ENCODE results near the gene LSAMP.
"Not testable (repeated sequence)": the region's sequence is repeated elsewhere in the genome, so short reads cannot be mapped to it uniquely, and the experiment has no call there.

Gene LSAMP

DNA sequence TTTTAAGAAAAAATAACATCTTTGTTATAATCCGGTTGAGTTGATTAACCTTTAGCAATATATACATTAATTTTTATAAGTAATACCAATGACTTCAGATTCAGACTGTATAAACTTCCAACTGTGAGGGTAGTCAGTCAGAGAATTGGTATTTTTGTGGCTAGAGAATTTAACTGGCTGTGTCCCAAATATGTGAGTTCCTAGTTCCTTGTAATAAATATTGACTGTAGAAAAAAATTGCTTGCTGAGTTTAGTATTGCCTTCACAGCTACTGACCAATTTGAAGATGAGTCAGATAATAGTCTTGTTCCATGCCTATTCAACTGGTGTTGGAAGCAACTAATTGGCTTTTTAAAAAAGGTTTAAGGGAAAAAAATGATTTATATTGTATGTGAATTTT lies 611.2 kb downstream of the LSAMP start:
- DNase-seq (ENCODE audit: low spot score) = no peak

DNA sequence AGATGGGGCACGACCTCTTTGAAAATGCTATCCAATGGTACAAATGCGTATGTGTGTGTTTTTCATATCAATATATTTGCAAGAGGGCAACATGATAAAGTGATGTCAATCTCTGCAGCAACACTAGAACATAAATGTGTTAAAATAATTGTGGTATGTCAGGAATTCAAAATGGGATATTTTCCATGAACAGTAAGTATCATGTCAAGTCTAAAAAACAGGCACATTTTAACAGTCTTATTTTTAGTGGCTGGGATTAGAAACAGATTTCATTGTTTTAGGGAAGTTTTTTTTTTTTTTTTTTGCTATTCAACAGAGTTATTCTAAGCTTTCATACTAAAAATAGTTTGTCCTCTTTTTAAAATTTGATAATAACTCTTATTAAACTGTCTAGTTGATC lies 612.2 kb downstream of the LSAMP start:
- DNase-seq (ENCODE audit: low spot score) = no peak

DNA sequence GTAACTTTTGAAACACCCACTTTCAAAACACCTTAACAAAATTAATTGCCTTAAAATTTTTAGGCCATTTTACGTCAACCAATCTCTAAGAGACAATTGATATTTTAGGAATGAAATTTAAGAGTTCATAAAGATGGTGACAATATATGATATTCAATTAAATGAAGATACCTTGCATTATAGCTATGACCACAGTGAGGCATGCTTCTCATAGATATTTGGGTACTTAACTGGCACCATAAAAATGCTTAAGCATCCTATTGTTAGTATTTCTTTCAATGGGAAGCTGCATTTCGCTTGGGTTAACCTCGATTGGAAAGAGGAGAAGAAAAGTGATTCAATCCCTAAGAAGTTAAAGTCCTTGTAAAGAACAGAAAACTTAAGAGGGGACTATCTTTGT lies 613.0 kb downstream of the LSAMP start:
- no peak for DNase-seq (ENCODE audit: low spot score)

DNA sequence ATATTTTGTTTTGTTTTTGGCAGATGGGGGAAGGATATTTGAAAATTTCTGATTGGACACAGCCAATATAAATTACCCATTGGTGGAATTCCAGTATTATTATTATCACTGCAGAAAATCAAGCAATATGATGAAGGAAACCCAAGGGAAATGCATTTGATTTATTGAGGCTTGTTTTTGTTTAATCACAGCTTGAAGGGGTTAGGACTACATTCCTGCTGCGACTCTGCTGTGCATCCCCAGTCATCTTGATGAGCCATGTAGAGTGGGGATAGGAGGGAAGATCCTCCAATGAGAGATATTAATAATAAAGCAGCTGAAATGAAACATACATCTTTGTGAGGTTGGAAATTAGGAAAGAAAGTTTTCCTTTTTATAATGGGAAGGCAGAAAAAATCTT lies 613.4 kb downstream of the LSAMP start:
- DNase-seq (ENCODE audit: low spot score) = no peak

DNA sequence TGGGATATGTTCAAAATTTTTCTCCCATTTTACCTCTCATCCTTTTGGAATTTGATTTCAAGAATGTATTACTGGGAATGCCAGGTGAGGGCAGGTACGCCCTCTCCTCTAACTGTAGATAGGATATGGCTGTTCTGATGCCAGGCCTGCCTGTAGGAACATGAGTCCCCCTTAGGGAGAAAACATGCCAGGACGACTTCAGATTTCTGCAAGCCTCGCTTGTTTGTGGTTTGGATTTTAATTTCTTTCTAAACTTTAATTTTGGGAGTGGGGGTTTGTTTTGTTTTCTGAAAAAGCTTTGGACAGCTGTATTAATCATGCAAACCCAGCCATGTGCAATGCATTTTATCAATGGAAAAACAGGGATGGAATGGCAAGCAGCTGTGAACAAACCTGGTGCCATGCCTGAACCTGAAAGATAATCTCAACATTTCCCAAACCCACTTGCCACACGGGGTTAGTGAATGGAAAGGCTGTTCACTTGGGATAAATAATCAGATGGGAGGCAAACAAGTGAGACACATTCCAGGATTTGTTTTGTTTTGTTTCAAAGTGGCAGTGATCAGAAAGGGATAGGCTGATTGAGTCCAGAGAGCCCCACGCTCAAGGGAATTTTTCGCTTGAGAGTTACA lies 614.4 kb downstream of the LSAMP start:
- DNase-seq (ENCODE audit: low spot score) = no peak

DNA sequence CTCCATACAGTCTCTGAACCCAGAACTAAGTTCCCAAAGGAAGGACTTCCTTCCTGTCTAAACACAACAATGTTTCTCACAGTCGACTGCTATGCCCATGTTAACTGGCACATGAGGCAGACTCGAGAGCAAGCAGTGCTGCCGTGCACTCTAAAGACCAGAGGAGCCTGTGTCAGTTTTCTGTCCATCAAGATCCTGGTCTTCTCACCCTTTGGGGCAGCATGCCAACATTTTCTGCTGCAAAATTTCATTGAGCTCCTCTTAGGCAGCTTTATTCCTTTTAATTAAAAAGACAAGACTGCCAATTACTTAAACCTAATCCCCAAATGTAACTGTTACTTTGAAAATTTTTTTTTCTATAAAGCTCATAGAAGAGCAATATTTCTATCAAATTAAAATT lies 616.9 kb downstream of the LSAMP start:
- no peak for DNase-seq (ENCODE audit: low spot score)

DNA sequence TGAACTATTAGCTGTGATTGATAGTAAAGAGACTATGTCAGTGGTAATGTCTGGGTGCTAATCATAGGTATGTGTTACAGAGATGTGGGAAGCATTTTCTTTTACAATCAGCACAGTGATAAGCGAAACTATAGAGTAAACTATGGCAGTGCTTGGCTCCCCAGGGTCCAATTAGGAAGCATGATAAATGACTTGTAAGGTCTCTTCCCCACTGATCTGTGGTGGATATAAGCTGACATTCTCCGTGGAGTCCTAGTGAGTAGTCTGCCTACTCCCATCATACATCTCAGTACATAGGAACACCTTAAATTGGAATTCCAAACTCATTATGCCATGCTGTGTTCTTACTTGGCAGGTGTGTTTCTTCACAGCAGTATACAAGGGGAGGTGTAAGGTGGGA lies 617.8 kb downstream of the LSAMP start:
- DNase-seq (ENCODE audit: low spot score) = no peak

DNA sequence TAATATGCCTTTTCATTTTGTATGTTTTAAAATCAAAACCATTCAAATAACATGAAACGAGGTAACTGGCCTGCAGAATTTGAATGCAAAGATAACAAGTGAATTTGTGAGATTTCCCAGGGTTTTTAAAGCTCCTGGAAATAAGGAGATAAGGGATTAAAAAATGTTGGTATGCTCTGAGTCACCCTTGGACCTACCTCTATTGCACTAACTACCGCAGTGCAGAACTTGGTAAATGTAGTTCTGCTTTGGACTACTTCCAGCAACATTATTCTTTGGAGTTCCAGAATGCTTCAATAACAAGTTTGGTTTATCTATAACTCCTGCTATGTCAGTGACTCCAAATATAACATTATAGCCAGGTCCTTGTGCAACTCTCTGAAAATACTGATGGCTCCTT lies 620.2 kb downstream of the LSAMP start:
- DNase-seq (ENCODE audit: low spot score) = no peak

DNA sequence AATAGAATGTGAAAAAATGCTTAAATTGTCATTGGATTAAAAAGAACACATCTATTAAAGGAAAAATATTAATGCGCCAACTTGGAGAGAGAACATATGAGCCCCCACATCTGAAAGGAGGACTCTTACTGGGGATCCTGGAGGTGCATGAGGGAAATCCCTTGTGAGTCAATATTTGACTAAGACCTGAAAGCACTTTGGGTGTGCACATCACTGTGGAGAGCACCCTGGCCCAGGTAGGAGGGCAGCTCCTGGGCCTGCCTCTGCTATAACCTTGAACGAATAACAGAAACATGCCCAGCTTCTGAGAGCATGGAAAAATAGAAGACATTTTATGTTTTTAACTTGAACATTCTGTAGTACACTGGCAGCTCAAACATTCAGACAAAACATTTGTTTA lies 622.2 kb downstream of the LSAMP start:
- no peak for DNase-seq (ENCODE audit: low spot score)

DNA sequence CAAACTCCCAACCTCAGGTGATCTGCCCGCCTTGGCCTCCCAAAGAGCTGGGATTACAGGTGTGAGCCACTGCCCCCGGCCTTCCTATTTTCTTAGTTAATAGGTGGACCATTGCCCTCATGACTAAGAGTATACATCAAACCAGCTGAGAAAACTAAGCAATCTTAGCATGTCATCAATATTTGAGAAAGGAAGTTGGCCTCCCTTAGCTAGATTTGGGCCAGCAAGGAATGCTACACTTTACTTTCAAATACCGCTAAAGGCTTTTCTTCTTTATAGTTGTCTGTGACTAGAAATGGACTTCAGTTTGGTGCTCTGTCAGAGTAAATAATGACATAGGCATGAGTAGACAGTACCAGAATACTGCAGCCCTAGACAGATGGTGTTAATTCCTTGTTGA lies 622.7 kb downstream of the LSAMP start:
- DNase-seq (ENCODE audit: low spot score) = no peak

DNA sequence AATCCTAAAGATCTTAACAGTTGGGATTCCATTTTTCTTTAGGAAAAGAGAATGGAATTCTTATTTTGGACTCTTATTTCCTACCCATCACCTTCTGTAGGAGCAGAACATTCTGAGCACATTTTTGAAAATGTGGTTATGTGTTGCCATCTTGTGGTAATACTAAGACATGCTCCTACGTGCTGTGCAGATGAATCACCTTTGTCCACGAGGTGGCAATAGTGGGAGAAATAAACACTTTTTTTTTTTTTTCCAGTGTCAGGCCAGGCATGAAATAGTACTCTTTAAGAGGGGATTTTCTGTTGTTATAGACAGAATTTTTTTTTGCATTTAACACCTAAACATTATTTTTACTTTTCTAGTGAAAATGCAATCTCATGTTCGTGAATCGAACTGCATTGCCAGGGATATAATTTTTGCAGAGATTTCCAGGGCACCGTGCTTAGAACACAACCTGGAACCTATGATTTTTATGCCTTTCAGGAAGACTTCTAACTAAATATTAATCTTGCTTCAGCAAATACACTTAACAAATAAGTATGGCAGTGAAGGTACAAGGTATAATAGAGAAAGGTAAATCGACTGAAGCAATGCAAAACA lies 625.4 kb downstream of the LSAMP start:
- peak; percentile 84 for DNase-seq (ENCODE audit: low spot score)

DNA sequence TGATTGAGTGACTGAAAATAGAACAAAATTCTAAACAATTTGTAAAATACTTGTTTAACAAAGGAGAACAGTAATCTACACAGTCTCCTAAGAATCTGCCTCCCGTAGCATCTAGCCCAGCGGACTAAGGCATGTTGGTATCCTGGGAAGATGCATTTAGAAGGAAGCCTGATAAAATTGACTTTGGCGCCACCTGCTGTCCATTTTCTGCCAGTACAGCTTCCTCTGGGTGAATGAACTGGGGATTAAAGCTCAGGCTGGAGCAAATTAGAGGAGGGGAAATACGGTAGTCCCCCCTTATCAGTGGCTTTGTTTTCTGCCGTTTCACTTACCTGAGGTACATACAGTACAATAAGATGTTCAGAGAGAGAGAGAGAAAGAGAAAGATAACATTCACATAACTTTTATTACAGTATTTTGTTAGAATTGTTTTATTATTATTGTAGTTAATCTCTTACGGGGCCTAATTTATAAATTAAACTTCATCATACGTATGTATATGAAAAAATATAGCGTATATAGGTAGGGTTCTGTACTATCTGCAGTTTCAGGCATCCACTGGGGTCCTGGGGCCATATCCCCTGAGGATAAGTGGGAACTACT lies 630.4 kb downstream of the LSAMP start:
- peak; percentile 64 for DNase-seq (ENCODE audit: low spot score)

DNA sequence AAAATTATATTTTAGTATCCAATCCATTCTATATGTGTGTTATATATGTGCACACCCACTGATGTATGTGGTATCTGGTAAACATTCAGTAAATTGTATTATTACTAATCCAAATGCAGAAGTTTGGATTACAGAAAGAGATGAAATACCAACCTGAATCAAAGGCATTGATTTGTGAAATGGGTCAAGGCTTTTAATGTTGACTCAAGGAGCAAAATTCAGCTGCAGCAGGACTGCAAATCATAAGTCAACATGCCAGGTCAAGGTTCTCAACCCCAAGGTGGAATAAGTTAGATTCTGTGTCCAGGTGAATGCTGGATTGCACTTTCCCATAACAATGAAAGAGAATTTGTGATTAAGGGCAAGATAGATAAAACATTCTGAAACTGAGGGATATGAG lies 631.3 kb downstream of the LSAMP start:
- no peak for DNase-seq (ENCODE audit: low spot score)

DNA sequence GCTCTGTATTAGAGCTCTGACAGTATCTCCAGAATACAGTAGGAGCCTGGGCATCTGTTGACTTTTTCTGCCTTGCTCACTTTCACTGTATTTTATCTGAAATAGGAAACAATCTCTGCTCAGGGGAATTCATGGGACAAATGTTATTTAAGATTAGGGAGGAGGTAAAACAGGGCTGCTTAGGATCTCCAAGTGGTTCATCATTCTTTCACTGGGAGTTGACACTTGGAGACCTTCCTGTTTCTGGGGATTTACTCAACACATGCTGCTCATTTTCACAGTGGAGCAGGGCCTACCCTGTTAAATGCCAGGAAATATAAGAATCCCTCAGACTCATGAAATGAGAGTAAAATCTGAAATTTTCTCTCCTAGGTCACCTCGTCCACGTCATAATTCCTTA lies 636.5 kb downstream of the LSAMP start:
- no peak for DNase-seq (ENCODE audit: low spot score)

DNA sequence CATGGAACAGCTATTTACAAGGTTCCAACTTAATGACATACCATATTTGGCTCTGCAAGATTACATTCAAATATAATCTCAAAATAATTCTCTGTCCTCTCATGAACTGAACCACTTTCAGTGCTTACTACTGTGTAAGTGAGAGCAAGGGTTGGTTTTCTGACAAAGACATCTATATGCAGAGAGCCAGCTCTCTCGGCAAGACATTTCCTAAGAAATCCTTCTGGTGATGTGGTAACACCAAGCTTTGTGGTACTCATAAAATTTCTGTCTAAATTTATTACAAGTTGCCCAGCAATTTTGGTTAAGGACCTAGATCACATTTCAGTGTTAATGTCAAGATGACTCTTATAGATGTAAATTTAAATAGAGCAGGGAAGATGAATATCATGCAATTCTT lies 637.0 kb downstream of the LSAMP start:
- no peak for DNase-seq (ENCODE audit: low spot score)

DNA sequence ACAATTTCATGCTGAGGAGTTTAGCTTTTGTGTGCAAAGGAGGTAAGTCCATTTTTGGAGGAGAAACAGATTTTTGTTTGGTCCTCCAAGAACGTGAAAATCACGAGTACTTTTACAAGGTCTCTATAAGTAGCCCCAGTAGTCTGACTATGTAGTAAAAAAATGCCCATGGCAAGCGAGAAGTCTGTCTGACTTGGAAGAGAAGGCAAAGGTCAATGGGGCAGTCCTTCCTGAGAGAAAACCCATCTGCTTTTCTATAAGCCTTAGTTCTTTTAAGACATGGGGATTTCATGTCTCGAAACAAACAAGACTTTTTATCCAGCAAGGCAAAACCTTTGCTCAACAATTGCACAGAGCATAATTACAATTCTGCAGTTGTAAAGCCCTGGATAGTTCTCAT lies 638.8 kb downstream of the LSAMP start:
- DNase-seq (ENCODE audit: low spot score) = no peak

DNA sequence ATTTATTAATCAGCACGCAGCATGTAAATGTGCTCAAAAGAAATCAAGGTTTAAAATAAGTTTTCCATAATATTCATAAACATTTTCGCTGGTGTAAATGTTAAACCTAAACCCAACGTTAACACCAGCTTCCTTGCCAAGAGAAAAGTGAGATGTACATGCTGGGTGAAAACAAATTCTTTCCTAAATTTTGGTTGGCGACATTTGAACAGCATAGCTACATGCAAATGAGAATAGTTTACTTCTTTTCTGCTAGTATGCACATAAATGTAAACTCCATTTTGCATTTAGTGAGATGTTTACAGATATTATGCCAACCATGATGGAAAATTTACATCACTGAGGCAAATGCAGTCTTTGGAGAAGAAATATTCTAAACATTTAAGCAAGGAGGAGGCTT lies 639.8 kb downstream of the LSAMP start:
- no peak for DNase-seq (ENCODE audit: low spot score)

DNA sequence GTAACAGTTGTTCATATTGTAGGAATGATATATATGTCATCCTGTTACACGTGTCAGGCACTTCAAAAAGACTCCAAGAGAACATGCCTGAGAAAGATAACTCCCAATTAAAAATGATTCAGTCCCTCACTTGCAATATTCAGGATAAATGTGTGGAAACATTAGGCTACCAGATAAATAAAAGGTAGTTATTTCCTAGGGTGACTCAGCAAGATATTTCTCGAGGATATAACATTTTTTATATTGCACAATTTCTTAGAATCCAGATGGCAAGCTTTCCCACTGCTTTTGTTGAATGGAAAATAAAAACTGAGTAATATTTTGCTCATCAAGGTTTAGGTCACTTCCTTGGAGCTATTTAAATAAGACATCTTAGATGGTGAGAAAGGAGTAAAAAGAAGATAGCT lies 640.6 kb downstream of the LSAMP start:
- DNase-seq (ENCODE audit: low spot score) = peak; percentile 58

DNA sequence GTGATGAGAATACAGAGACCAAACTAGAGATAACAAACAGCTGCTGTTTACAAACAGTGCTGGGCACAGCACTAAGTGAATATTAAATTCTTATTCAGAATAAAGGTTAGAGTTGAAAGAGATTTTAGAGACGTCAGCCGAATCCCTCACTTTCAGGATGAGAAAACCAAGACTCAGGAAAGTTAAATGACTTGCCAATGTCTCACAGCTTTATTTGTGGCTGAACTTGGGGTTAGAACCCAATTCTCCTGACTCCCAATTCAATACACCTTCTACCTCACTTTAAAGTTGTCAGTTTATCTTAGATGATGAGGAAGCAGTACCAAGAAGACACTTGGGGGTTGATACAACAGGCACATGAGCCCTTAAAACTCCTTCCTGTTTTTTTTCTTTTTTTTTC lies 641.1 kb downstream of the LSAMP start:
- no peak for DNase-seq (ENCODE audit: low spot score)

DNA sequence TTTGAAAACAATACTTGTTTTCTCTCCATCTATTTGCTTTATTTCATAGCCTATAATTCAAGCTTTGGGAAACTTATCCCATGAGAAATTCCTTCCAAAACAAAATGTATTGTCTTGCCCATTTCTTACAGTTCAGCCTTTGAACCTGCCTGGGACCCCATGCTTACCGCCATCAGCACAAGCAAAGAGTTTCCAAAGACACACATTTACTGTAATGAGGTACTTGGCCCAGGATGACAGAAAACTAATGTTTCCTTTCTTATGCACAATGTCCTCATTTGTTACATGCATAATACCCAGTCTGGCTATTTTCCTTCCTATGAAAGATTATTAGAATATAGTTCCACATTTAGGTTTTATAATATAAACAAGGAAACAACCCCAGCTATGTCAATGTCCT lies 641.6 kb downstream of the LSAMP start:
- no peak for DNase-seq (ENCODE audit: low spot score)

DNA sequence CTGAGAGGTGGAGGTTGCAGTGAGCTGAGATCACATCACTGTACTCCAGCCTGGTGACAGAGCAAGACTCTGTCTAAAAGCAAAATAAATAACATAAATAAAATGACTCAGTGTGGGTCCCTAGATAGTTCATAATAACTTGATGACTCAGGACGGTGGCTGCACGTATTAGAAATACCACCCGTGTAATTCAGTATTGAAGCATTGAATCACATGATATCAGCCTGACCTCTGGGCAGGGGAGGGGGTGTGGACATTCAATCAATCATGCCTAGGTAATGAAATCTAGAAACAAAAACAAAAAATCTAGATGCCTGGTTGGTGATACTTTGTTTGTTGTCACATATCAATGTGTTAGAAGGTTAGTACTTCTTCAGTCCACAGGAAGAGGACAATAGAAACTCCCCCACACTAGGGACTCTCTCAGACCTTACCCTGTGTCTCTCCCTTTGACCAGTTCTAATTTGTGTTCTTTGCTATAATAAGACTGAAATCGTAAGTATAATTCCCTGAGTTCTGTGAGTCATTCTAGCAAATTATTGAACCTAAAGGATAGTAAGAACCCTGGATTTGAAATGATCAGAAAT lies 644.7 kb downstream of the LSAMP start:
- DNase-seq (ENCODE audit: low spot score) = peak; percentile 22

DNA sequence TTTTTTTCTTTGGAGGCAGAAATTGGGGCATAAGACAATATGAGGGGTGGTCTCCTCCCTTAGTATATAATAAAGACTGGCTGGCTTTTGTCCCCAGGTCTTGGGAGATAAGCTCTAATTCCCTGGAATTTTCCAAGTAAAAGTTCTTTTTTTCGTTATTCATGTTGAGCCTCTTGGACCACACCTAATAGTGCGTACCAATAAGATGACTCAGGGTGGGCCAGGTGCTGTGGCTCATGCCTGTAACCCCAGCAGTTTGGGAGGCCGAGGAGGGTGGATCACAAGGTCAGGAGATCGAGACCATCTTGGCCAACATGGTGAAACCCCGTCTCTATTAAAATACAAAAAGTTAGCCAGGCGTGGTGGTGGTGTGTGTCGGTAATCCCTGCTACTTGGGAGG lies 645.2 kb downstream of the LSAMP start:
- DNase-seq (ENCODE audit: low spot score) = not testable (repeated sequence)

DNA sequence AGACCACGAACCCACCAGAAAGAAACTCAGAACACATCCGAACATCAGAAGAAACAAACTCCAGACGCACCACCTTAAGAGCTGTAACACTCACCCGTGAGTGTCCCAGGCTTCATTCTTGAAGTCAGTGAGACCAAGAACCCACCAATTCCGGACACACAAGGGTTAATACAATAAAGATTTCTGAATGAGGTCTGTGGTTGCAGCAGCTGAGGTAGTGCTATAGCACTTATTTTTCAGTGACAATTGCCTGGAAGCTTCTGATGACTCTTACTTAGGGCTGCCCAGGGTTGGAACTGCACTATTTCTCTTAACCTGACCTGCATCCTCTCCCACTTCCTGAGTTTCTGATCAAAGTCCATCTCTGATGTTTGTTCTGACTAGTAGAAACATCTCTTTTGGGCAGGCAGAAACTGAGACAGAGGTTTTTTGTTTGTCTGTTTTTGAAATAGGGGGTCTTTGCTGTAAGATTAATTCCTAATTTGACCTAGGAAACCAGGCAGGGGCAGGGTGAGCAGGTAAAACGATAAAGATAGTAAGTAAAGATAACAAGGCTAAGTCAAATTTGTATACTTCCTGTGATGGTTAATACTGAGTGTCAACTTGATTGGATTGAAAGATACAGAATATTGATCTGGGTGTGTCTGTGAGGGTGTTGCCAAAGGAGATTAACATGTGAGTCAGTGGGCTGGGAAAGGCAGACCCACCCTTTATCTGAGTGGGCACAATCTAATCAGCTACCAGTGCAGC lies 652.9 kb downstream of the LSAMP start:
- no peak for DNase-seq (ENCODE audit: low spot score)

All from RKO (cell line).